ENCODE data around the gene TMPRSS9.

- TF ChIP-seq, protein P1, sequence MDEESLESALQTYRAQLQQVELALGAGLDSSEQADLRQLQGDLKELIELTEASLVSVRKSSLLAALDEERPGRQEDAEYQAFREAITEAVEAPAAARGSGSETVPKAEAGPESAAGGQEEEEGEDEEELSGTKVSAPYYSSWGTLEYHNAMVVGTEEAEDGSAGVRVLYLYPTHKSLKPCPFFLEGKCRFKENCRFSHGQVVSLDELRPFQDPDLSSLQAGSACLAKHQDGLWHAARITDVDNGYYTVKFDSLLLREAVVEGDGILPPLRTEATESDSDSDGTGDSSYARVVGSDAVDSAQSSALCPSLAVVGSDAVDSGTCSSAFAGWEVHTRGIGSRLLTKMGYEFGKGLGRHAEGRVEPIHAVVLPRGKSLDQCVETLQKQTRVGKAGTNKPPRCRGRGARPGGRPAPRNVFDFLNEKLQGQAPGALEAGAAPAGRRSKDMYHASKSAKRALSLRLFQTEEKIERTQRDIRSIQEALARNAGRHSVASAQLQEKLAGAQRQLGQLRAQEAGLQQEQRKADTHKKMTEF (CRISPR knock-in tag; IDR thresholded peaks at IDR 0.05): no peak
- TF ChIP-seq JUN (CRISPR knock-in tag; IDR thresholded peaks at IDR 0.05): no peak
- no peak for TF ChIP-seq MXD3 (CRISPR knock-in tag; IDR thresholded peaks at IDR 0.05)
- no peak for TF ChIP-seq ZBTB43 (CRISPR knock-in tag; conservative IDR thresholded peaks at IDR 0.05)
- no peak for TF ChIP-seq MED1 (CRISPR knock-in tag; IDR thresholded peaks at IDR 0.05)
- TF ChIP-seq ZNF614 (CRISPR knock-in tag; IDR thresholded peaks at IDR 0.05; ENCODE audit: borderline replicate concordance): no peak
- no peak for TF ChIP-seq ZNF331 (CRISPR knock-in tag; IDR thresholded peaks at IDR 0.05)
- TF ChIP-seq MAZ (IDR thresholded peaks at IDR 0.05; ENCODE audit: borderline replicate concordance, low read depth, low read length): no peak
- no peak for TF ChIP-seq MAZ (CRISPR knock-in tag; IDR thresholded peaks at IDR 0.05; ENCODE audit: low read depth)
- TF ChIP-seq TP53 (CRISPR knock-in tag; conservative IDR thresholded peaks at IDR 0.05): no peak
- TF ChIP-seq GABPA (IDR thresholded peaks at IDR 0.05; ENCODE audit: low read depth, low read length): no peak
- no peak for TF ChIP-seq GABPA (CRISPR knock-in tag; IDR thresholded peaks at IDR 0.05; ENCODE audit: low read depth)
Measured at GRCh38 chr19:2461751-2462634, 101.9 kb downstream of the TMPRSS9 start.
